H1 (cell line): ENCODE measurements around the gene DDB1. TPM values are rescaled to one million over a fixed set of nuclear protein-coding genes. Genes with fewer than 3 reads are reported as not detected.
"Not testable (repeated sequence)": the region's sequence is repeated elsewhere in the genome, so short reads cannot be mapped to it uniquely, and the experiment has no call there.

Experiments used
- CTCF ChIA-PET: fragments of 300-600 bp; sonication (Branson Sonifier 250); formaldehyde crosslinking; loops from one replicate; lab custom pipeline; 2021; ENCODE audit not compliant: partially characterized antibody; lab: Charles Lee
- POLR2A ChIA-PET: fragments of 300-600 bp; sonication (Branson Sonifier 250); formaldehyde crosslinking; loops from one replicate; lab custom pipeline; 2021; ENCODE audit warnings: inconsistent platforms; ENCODE audit not compliant: partially characterized antibody; lab: Charles Lee
- DNase-seq, 2 experiments: peaks; one replicate each; pipeline versions ENCODE4 v3.0.0 to v3.0.0-alpha.2; 2010 to 2022; ENCODE audit warnings: low spot score in 2 of 2, low read depth in 1 of 2, mixed read lengths in 1 of 2
- FAIRE-seq: peaks from 2 replicates; lab custom pipeline; 2011; peaks lifted over from hg19 to GRCh38; lab: Jason Lieb, UNC
- H2AFZ ChIP-seq: 2 replicates; pipeline ENCODE4 v1.8.1; 2012; ENCODE audit warnings: low read length, inconsistent platforms
- H2AK5ac ChIP-seq: 2 replicates; pipeline ENCODE4 v1.6.1; 2013; ENCODE audit warnings: low read depth, low read length
- H2BK120ac ChIP-seq: replicated peaks from 2 replicates; pipeline ENCODE3; 2013; ENCODE audit warnings: low read depth, low read length, inconsistent platforms
- H2BK12ac ChIP-seq: 2 replicates; pipeline ENCODE4 v1.6.1; 2013; ENCODE audit warnings: low read depth, low read length
- H2BK15ac ChIP-seq: 2 replicates; pipeline ENCODE4 v1.6.1; 2013; ENCODE audit warnings: low read length
- H2BK20ac ChIP-seq: 2 replicates; pipeline ENCODE4 v1.6.1; 2013; ENCODE audit warnings: low read length
- H2BK5ac ChIP-seq: 2 replicates; pipeline ENCODE4 v1.6.1; 2013; ENCODE audit warnings: low read depth, low read length
- H3K14ac ChIP-seq: 2 replicates; pipeline ENCODE4 v1.6.1; 2013; ENCODE audit warnings: inconsistent platforms; ENCODE audit not compliant: insufficient read length
- H3K18ac ChIP-seq: 2 replicates; pipeline ENCODE4 v1.6.1; 2013; ENCODE audit warnings: low read length; ENCODE audit errors: extremely low read depth
- H3K23ac ChIP-seq: 2 replicates; pipeline ENCODE4 v1.6.1; 2013; ENCODE audit warnings: inconsistent platforms; ENCODE audit not compliant: insufficient read length
- H3K23me2 ChIP-seq: 2 replicates; pipeline ENCODE4 v1.6.1; 2013; ENCODE audit warnings: low read depth, low read length
- H3K27ac ChIP-seq: 2 replicates; pipeline ENCODE4 v1.6.1; 2011; ENCODE audit warnings: low read depth, low read length, inconsistent platforms
- H3K27me3 ChIP-seq, 4 experiments: replicated peaks in 1 of 4; 1 replicate in 1 of 4; 2 replicates in 3 of 4; pipeline versions ENCODE4 v1.6.1 to v1.8.1; 2011 to 2013; ENCODE audit warnings: low read length in 3 of 4, mild to moderate bottlenecking in 3 of 4, inconsistent platforms in 2 of 4, mixed read lengths in 2 of 4, moderate library complexity in 1 of 4; ENCODE audit not compliant: control insufficient read depth in 3 of 4, insufficient read depth in 3 of 4; ENCODE audit errors: extremely low read depth in 1 of 4
- H3K36me3 ChIP-seq, 4 experiments: 2 replicates each; pipeline versions ENCODE4 v1.6.1 to v1.8.1; 2011 to 2013; ENCODE audit warnings: mild to moderate bottlenecking in 4 of 4, low read length in 3 of 4, moderate library complexity in 2 of 4, control low read depth in 1 of 4, inconsistent platforms in 1 of 4; ENCODE audit not compliant: insufficient read depth in 4 of 4, control insufficient read depth in 2 of 4
- H3K4ac ChIP-seq: replicated peaks from 2 replicates; pipeline ENCODE3; 2013; ENCODE audit warnings: low read length, low read depth, mixed read lengths, inconsistent platforms; ENCODE audit not compliant: insufficient read length
- H3K4me1 ChIP-seq, 4 experiments: replicated peaks in 1 of 4; 1 replicate in 1 of 4; 2 replicates in 3 of 4; pipeline versions ENCODE4 v1.6.1 to v1.8.1; 2011 to 2013; ENCODE audit warnings: low read length in 3 of 4, inconsistent platforms in 2 of 4, mixed read lengths in 1 of 4; ENCODE audit not compliant: insufficient read depth in 4 of 4, control insufficient read depth in 3 of 4
- H3K4me2 ChIP-seq, 2 experiments: 2 replicates each; pipeline versions ENCODE4 v1.6.1 to v1.8.1; 2011 to 2013; ENCODE audit warnings: low read depth in 2 of 2, low read length in 2 of 2, control low read depth in 1 of 2, inconsistent platforms in 1 of 2, mild to moderate bottlenecking in 1 of 2; ENCODE audit not compliant: insufficient read depth in 1 of 2
- H3K4me3 ChIP-seq, 4 experiments: fragments of 200-600, 300-600 bp in 1 of 4; sonication (generic), shearing (Covaris generic), sonication (Bioruptor Twin) in 1 of 4; 2 replicates each; pipeline versions ENCODE4 v1.5.1 to v1.8.1; 2011 to 2016; ENCODE audit warnings: low read length in 4 of 4, low read depth in 3 of 4, control low read depth in 2 of 4, inconsistent platforms in 2 of 4, mild to moderate bottlenecking in 2 of 4, mixed read lengths in 1 of 4, moderate library complexity in 1 of 4; ENCODE audit not compliant: insufficient read depth in 2 of 4; ENCODE audit errors: extremely low read depth in 1 of 4
- H3K56ac ChIP-seq: replicated peaks from 2 replicates; pipeline ENCODE3; 2013; ENCODE audit warnings: low read depth, mild to moderate bottlenecking, mixed read lengths, low read length, inconsistent platforms; ENCODE audit not compliant: insufficient read length
- H3K79me1 ChIP-seq: 2 replicates; pipeline ENCODE4 v1.6.1; 2013; ENCODE audit warnings: low read depth, low read length, control low read depth
- H3K79me2 ChIP-seq, 2 experiments: 2 replicates each; pipeline versions ENCODE4 v1.6.1 to v1.8.1; 2012 to 2013; ENCODE audit warnings: low read length in 2 of 2, mild to moderate bottlenecking in 2 of 2, inconsistent platforms in 1 of 2; ENCODE audit not compliant: insufficient read depth in 2 of 2, control insufficient read depth in 1 of 2
- H3K9ac ChIP-seq, 4 experiments: replicated peaks in 1 of 4; 1 replicate in 1 of 4; 2 replicates in 3 of 4; pipeline versions ENCODE4 v1.6.1 to v1.8.1; 2011 to 2013; ENCODE audit warnings: low read depth in 3 of 4, low read length in 3 of 4, control low read depth in 2 of 4, mild to moderate bottlenecking in 2 of 4, moderate library complexity in 2 of 4, inconsistent platforms in 1 of 4; ENCODE audit errors: extremely low read depth in 1 of 4
- H3K9me3 ChIP-seq, 2 experiments: 2 replicates each; pipeline versions ENCODE4 v1.6.1 to v1.8.1; 2012 to 2013; ENCODE audit warnings: mild to moderate bottlenecking in 2 of 2, moderate library complexity in 2 of 2, control low read depth in 1 of 2, inconsistent platforms in 1 of 2, low read depth in 1 of 2, low read length in 1 of 2, mixed read lengths in 1 of 2; ENCODE audit not compliant: insufficient read depth in 2 of 2
- H4K20me1 ChIP-seq, 2 experiments: replicated peaks in 1 of 2; 2 replicates each; pipeline versions ENCODE3 to v1.8.1; 2011 to 2013; ENCODE audit warnings: inconsistent platforms in 2 of 2, low read length in 2 of 2, mild to moderate bottlenecking in 1 of 2; ENCODE audit not compliant: insufficient read depth in 2 of 2, control insufficient read depth in 1 of 2
- H4K5ac ChIP-seq: 2 replicates; pipeline ENCODE4 v1.6.1; 2013; ENCODE audit warnings: low read length, low read depth, mixed read lengths, inconsistent platforms; ENCODE audit not compliant: insufficient read length
- H4K8ac ChIP-seq: 2 replicates; pipeline ENCODE4 v1.8.0; 2013; ENCODE audit warnings: mild to moderate bottlenecking, moderate library complexity, low read length, inconsistent platforms; ENCODE audit not compliant: insufficient read depth; ENCODE audit errors: extremely low read depth
- H4K91ac ChIP-seq: replicated peaks from 2 replicates; pipeline ENCODE3; 2013; ENCODE audit warnings: low read length, mixed read lengths, inconsistent platforms; ENCODE audit not compliant: insufficient read length
- MAFK ChIP-seq: IDR thresholded peaks from 2 replicates; pipeline ENCODE4 v1.6.1; 2012; ENCODE audit warnings: low read depth, mild to moderate bottlenecking, improper control_type of control experiment, low read length
- WGBS, 2 experiments: shearing (Covaris generic) in 1 of 2; methylation state at CpG; one replicate each; pipeline versions ENCODE4 v1.1.6 to v1.1.7; 2013 to 2015; ENCODE audit warnings: low lambda C conversion rate in 2 of 2, mixed read lengths in 2 of 2, inconsistent platforms in 1 of 2, low coverage in 1 of 2, missing lambda C conversion rate in 1 of 2; ENCODE audit not compliant: insufficient replicate concordance in 2 of 2, insufficient coverage in 1 of 2, insufficient read length in 1 of 2; ENCODE audit errors: extremely low coverage in 1 of 2, missing lambda C conversion rate in 1 of 2; 5-methylcytosine and 5-hydroxymethylcytosine counted together
- polyA plus RNA-seq, 7 experiments: library from polyadenylated mRNA; depleted of rRNA in 3 of 7; stranded (reverse) in 5 of 7; unstranded in 2 of 7; fragments of >200 nt in 5 of 7; fragments of 200-250 nt in 2 of 7; gene quantifications; 1 replicate in 5 of 7; 2 replicates in 1 of 7; 4 replicates in 1 of 7; pipeline versions ENCODE4 v1.2.1 to v1.2.3, GENCODE V29; 2011 to 2013; ENCODE audit warnings: missing spikeins in 2 of 7, mixed read lengths in 2 of 7
- total RNA-seq: library from RNA; stranded (reverse); fragmentation: NEBNext Ultra II Directional; extraction: Animal tissue kit (Norgen Biotek cat#: 25700); gene quantifications from 2 replicates; pipeline ENCODE4 v1.2.1, GENCODE V29; 2021
- TF ChIP-seq, protein P1 (sequence below): IDR thresholded peaks from 2 replicates; pipeline ENCODE4 v1.6.1; 2012; ENCODE audit warnings: inconsistent platforms

Gene DDB1
- total and polyA plus RNA-seq, 2 of the 8 experiments (the other 6 are each of a cell fraction or from before 2014, with no cell fraction given), result 275 to 306 TPM

DNA sequence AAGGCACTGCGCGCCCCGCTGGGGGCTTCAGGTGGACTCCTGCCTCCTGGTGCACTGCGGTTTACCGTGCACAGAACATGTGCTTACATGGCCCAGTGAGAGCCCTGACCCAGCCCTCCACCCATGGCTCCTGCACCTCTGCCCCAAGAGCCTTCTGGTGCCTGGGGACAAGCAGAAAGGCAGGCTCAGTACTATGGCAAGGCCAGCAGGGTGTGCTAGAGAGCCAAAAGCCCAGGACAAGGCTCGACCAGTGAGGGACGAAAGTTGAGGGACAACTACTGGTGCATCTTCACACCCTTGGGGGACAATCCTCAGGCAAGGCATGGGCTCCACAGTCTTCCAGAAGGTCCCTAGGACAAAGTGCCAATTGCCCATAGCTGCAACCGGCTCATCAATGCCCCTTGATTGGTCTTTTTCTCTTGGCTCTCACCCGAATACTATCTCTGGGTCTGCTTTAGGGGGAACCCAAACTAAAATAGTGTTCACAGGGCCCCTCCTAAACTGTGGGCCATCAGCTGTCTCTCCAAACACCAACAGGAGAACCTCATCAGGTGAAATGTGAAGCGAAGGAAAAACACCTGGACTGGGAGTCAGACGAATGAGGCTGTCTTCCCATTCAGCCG lies 78.4 kb downstream of the DDB1 start (continued):
- TF ChIP-seq, protein P1, sequence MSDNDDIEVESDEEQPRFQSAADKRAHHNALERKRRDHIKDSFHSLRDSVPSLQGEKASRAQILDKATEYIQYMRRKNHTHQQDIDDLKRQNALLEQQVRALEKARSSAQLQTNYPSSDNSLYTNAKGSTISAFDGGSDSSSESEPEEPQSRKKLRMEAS, result 0 out of 2 replicates have a peak, but pooled peaks have one; percentile 12
- TF ChIP-seq MAFK, result no peak; the same call in 1 of the 2 replicates
- TF ChIP-seq, all 59 proteins: peak for 4

DNA sequence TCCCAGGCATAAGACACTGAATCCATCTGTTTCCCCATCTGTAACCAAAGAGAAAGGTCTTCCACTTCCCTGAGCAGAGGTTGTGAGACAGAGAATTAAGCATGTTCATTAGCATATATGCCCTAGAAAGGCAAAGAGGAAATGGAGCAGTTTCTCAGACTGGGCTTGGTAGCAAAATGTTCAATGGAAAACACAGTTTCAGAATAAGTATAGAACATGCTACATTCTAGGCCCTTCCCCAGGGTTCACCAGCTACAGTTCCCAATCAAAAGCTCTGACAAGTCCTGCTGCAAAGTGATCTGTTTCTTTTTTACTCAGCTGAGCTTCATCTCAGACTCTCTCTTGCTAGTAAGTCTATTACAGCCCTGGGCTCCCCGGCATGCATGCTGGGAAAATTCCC lies 80.6 kb downstream of the DDB1 start:
- H4K91ac ChIP-seq, H2BK12ac ChIP-seq, H3K27ac ChIP-seq, H3K9ac ChIP-seq, H2AK5ac ChIP-seq, H3K9me3 ChIP-seq, H3K23me2 ChIP-seq, H3K4me1 ChIP-seq, H3K4ac ChIP-seq, H3K23ac ChIP-seq, H3K79me1 ChIP-seq, H4K5ac ChIP-seq, H3K36me3 ChIP-seq, H2BK20ac ChIP-seq, H3K79me2 ChIP-seq, POLR2A ChIA-PET, H3K14ac ChIP-seq, FAIRE-seq, H2BK120ac ChIP-seq, H3K4me2 ChIP-seq, DNase-seq, H3K56ac ChIP-seq, H3K27me3 ChIP-seq, H4K8ac ChIP-seq, H4K20me1 ChIP-seq, H2BK15ac ChIP-seq, H3K18ac ChIP-seq, H2BK5ac ChIP-seq, H3K4me3 ChIP-seq, H2AFZ ChIP-seq: not testable (repeated sequence)
- 93% methylated on average over 1 of the region's 1 CpG; no CpG with 5 or more reads in 1 of the 2 experiments for WGBS, 2 experiments
- CTCF ChIA-PET, result interaction anchor here (1.2 to 4.8 kb wide), 3 partner anchors 11 to 133 kb away, joined by 3 to 19 read pairs (median 5); partner anchors contain the start of gene VWCE
